PC-3 (cell line): ENCODE results near the gene FXR2.

ENCODE experiments used
- CTCF ChIP-seq: fragments of 300-600 bp; sonication (generic); conservative IDR thresholded peaks from 2 replicates; pipeline ENCODE4 v1.5.1; 2017; ENCODE audit warnings: antibody characterized with exemption, low read depth, mild to moderate bottlenecking, low read length
- EZH2 ChIP-seq: fragments of 300-600 bp; sonication (generic); IDR thresholded peaks from one replicate; pipeline ENCODE4 v1.6.1; 2017; ENCODE audit warnings: antibody characterized with exemption, mild to moderate bottlenecking, low read length; ENCODE audit not compliant: unreplicated experiment
- EZH2phosphoT487 ChIP-seq: fragments of 300-600 bp; sonication (generic); IDR thresholded peaks from 2 replicates; pipeline ENCODE4 v1.6.1; 2018; ENCODE audit warnings: mild to moderate bottlenecking, antibody characterized with exemption, low read length, borderline replicate concordance

- no peak for TF ChIP-seq CTCF
- no peak for TF ChIP-seq EZH2
- no peak for TF ChIP-seq EZH2phosphoT487
Measured at GRCh38 chr17:7623661-7624060, 9.0 kb upstream of the FXR2 start.
